ENCODE data around the gene TRMT44. TPM values are rescaled to one million over a fixed set of nuclear protein-coding genes. Genes with fewer than 3 reads are reported as not detected.

Gene TRMT44
- total RNA-seq (2022; extraction: Qiagen RNA extraction; ENCODE audit: low read depth): 5.2 to 6.8 TPM (median 6.2 TPM) in 5 replicates

GRCh38 chr4:8440492-8441311 is at the start of gene TRMT44, which contains the start of gene ACOX3:
TRMT44 (plus strand) TSS chr4:8440777; CDS start chr4:8440823, 46 bp downstream.
ACOX3 (minus strand) TSS chr4:8440723; CDS start chr4:8416521, 24,202 bp downstream.

Other genes starting within 250 kb of the TRMT44 start
- 7.6 to 10.5 TPM (median 8.3 TPM) in 5 replicates for gene SH3TC1, start 241.5 kb upstream of the TRMT44 start, total RNA-seq (2022; extraction: Qiagen RNA extraction; ENCODE audit: low read depth)
- gene HTRA3, start 171.0 kb upstream of the TRMT44 start, total RNA-seq (2022; extraction: Qiagen RNA extraction; ENCODE audit: low read depth): 15.7 to 20.9 TPM (median 18.3 TPM) in 5 replicates
- 8.0 to 10.6 TPM (median 9.8 TPM) in 5 replicates for gene ACOX3, start 54 bp upstream of the TRMT44 start, total RNA-seq (2022; extraction: Qiagen RNA extraction; ENCODE audit: low read depth)
- gene GPR78, start 139.6 kb downstream of the TRMT44 start, total RNA-seq (2022; extraction: Qiagen RNA extraction; ENCODE audit: low read depth): 0.22 to 0.26 TPM (median 0.23 TPM) in 3 of 5 replicates, not detected in the others
- gene CPZ, start 152.0 kb downstream of the TRMT44 start, total RNA-seq (2022; extraction: Qiagen RNA extraction; ENCODE audit: low read depth): 0.26 to 0.54 TPM (median 0.33 TPM) in 5 replicates

Measured in A549 treated with DMSO at 1 μM for 4 hours (cell line).